ENCODE results near the gene PTCH1.

Gene PTCH1

DNA sequence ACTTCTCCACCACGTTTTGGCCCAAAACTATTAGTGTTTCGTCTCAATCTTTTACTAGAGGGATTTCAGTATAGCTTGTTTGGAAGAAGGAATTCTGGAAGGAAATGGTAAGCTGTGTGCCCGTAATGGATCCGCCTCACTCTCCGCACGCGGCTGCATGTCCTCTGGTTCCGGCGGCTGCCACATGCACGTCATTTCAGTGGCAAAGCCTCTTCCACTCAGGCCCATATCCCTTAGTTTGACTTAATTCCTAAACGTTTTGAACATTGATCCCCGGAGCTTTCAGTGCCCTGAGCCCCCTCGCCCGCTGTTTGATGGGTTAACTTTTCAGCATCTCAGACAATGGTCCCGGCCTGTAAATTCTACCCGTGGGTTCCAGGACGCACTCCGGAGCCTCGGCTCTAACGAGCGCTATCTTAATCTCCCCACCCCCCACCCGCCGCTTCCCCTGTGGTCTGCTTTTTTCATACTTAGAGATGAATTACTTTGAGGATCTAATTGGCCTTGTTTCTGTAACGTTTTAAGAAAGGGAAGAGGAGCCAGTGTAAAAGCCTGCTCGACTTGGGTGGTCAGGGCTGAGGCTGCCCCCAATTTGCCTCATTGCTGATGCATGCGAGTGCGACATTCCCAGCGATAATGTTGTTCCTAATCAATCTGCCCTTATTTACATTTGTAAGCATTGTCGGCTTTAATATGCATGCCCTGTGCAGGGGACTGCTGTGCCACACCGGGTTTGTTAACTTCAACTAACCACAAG is 4.6 kb downstream of the PTCH1 start:
- DNase-seq (ENCODE audit: low spot score): no peak

DNA sequence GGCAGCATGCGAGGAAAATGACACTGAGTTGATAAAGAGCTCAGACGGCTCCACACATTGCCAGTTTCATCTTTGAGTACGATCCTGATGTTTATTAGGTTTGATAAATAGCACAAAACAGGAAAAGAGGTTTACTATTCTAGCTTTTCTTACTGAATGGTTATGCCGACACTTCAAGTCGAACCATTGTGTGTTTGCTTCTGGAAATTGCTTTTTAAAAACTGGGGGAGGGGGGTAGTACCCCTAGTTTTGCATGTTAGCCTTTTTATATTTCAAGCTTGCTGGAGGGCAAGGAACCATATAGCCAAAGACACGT is 5.2 kb downstream of the PTCH1 start:
- DNase-seq (ENCODE audit: low spot score): no peak

DNA sequence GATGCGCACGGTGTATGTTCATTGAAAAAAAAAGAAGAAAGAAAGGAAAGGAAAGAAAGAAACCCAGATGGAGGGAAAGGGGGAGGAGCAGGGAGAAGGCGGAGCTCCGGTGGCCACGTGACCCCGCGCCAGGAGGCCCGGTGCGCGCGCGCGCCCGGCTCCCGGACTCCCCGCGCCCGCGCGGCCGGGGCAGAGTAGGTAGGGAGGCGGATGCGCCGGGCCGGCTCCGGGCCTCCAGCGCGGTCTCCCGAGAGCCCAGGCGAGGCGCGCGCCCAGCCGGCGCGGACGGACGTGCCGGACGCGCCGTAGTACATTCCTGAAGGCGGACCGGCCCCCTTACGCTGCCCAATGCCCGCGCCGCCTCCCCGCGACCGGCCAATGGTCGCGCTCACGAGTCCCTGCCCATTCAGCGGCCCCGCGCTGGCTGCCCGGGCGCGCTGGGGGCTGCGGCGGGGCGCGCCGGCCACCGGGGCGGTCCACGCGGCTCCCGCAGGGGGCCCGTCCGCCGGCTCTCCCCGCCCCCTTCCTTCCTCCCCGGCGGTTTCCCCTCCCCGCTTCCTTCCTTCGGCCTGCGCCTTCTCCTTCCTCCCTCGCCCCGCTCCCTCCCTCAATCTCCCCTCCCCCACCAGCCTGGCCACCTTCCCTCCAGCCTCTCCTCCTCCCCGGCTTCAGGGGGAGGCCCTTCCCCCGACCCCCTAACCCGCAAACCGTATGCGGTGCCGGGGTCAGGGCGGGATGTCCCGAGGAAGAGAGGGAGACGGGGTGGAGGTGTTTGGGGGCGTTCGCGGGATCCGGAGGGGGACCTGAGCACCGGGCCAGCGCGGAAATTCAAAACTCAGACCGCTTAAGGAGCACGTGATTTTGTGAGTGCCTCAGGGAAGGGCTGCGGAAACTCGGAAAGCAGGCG is 5.8 kb downstream of the PTCH1 start:
- peak; percentile 57 for DNase-seq (ENCODE audit: low spot score)

DNA sequence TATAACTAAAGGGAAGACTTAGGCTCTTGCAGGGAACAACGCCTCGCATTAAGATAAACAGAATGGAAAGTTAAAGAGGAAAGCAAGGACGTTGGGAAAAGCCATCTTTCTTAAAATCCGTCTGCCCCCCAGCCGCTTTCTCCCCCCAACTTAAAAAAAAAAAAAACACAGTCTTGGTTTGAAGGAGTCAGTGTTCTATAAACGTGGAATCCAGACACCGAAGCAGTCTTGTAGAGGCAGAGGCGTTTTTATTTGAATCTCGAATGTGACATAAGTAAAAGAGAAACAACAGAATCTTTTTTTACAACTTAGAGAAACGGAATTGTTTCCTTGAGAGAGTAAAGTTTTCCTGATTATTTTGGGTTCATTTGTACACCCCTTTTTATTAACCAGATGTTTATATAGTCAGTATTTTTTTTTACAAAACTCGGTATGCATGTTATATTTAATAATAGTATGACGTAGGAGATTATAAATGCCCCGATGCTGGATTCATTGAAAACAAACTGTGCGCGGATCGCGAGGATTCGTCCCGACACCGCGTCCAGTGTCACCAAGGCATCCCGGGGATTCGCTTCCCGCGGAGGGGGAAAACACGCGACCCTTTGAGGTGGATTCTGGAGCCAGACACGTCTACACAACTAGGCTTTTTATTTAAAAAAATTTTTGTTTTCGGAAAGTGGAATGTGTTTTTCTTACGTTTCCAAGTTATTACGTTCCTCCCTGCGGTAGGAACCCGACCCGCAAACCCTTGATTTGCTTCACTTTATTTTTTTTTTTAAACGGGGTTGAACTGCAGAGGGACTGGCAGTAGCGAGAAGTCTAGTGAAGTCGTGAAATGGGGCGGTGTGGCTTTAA is 6.7 kb downstream of the PTCH1 start:
- DNase-seq (ENCODE audit: low spot score): no peak

DNA sequence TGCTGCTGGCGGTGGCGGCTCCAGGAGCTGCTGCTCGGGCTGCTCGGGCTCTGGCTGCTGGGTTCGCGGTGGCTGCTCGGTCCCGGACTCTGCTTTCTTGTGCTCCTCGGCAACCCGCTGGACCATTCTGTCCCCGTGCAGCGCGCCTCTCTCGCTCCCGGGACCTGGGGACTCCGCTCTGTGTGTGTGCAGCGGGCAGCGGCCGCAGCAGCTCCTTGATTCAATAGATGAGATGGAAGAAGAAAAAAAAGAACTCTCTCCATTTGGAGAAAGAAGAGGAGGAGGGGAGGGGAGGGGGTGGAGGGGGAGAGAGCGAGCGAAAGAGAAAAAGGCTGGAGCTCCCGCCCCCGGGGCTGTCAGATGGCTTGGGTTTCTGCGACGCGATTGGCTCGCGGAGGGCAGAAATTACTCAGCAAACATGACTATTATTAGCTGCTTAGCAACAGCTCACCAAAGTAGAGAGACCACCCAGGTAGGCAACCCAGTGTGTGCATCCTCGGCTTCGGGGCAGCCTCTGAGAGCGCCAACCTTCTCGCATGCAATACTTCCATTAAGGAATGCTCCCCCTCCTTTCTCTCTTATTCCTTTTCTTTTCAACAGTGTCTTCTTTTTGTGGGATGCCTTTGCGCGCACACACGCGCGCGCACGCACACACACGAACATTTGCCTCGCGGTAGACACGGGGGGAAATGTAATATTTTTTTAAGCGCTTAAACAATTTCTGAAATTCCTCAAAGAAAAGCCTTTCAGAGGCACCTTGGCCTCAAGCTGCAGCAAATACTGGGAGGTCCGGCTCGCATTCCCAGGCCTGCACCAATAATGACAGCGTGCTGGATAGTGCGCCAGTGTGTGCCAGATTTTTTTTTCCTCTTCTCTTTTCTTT is 7.6 kb downstream of the PTCH1 start:
- DNase-seq (ENCODE audit: low spot score): no peak

DNA sequence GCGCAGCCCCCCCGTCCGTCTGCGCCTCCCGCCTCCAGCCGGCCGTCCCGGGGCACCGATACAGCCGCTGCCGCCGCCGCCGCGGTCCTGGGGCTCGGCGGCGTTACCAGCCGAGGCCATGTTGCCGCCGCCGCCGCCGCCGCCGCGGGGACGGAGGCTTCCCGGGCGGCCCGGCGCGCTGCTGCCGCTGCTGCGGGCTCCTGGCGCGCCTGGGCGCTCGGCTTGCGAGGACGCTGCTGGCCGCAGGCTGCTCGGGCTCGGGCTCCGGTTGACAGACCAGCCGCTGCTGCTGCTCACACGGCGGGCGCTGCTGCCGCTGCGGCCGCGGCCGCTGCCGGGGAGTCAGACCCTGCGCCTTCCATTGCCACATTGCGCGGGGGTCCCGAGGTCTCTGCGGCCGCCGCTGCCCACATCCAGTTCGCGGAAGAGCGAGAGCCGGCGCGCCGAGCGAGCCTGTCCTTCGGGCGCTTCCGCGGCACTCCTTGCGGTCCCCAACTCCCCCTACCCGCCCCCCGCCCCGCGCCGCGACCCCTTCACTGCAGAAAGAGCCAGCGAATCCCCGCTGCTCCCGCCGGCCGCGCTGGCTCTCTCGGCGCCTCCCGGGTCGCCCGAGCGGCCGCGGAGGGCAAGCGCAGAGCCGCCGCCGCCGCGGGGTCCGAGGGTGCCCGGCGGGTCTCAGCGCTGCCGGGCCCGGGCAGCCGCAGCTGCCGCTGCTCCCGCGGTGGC is 8.4 kb downstream of the PTCH1 start:
- DNase-seq (ENCODE audit: low spot score): no peak

DNA sequence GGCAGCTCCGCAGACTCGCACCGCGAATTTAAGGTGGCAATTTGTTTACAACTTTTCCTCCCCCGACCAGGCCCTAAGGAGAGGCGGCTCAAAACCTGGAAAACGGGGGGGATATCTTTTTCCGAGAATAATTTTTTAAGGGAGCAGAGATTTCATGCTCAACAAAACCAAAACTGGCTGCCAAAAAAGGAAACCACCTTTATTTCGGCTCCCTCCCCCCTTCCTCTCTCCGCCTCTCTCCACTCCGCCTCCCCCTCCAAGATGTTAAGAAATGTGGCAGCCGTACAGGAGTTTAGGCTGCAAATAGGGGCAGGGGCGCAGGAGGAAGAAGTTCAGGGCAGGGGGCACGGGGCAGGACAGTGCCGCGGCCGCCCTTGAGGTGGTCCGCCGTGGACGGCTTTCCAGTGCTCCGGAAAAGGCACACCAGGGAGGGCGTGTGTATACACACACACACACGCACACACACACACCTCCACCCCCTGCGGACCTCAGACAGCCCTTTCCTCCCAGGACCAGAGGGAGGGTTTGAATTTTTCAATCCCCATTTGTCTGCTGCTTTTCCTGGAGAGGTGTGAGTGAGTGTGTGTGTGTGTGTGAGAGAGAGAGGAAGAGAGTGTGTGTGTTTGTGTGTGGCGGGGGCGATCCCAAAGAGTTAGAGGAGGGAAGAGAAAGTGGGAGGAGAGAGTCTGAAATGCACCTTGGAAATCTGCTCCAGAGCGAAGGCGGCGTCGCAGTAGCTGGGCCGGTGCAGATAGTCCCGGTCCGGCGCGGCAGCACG is 9.1 kb downstream of the PTCH1 start:
- DNase-seq (ENCODE audit: low spot score): no peak

DNA sequence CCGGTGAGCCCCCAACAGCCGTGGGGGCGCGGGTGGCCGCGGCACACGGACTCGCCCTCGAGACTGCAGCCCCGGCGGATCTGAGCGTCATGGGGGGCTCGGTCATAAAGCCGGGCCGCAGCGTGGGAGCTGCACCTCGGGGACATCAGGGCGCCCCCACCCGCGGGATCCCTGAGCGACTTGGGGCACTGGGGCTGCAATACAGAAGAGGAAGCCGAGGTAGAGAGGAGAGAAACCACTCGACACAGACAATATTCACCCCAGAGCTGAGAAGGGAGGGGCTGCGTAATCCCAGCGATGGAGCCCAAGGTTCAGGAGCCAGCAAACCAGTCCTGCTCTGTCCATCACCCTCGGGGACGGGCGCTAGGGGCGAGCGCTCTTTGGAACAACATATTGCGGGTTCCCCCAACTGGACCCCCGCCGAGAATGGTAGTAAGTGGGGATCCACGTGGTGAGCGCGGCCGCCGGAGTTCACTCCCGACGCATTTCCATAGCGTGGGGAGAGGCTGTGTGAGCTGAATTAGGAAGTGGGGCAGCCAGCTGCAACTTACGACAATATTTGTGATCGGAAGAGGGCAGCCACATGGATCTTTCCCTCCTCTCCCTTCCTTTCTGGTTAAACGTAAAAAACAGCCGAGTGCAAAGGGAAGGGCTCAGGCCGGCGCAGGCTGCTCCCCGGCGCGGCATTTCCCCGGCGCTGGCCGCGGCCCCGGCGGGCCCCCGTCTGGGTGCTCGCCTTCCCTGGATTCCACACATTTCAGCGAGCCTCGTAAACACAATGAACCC is 9.9 kb downstream of the PTCH1 start:
- DNase-seq (ENCODE audit: low spot score): no peak

DNA sequence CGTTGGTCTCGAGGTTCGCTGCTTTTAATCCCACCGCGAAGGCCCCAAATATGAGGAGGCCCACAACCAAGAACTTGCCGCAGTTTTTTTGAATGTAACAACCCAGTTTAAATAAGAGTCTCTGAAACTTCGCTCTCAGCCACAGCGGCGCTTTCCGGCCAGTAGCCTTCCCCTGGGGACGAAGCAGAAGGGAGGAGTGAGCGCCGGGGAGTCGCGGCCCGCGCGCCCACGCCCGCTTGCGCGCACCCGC is 10.4 kb downstream of the PTCH1 start:
- no peak for DNase-seq (ENCODE audit: low spot score)

DNA sequence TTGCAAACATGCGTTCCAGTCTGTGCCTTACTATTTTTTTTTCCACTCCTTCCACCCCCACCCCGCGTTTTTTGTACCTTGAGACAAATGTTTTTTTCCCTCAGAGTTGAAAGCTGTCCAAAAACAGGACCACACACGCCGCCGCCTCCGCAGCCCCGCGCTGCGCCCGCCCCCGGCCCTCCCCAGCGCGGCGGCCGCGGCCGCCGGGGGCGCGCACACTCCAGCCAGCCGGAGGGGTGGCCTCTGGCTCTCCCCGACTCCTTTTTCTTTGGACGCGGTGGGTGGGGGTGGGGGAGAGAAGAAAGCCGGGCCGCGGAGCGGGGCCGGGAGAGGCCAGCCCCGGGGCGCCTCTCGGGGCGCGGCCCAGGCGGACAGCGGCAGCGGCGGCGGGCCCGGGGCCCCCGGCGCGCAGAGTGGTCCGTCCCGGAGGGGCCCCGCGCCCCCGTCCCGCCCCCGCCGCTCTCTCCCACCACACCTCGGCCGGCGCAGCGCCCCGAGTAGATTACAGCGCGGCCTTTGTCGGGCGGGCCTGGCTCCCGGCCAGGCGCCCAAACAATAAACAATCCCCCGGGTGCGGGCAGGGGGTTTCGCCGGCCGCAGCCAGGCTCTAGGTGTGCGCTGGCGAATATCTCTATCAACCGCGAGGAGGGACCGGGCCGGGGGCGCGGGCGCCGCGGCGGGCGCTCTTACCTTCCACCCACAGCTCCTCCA is 10.9 kb downstream of the PTCH1 start:
- DNase-seq (ENCODE audit: low spot score): no peak

DNA sequence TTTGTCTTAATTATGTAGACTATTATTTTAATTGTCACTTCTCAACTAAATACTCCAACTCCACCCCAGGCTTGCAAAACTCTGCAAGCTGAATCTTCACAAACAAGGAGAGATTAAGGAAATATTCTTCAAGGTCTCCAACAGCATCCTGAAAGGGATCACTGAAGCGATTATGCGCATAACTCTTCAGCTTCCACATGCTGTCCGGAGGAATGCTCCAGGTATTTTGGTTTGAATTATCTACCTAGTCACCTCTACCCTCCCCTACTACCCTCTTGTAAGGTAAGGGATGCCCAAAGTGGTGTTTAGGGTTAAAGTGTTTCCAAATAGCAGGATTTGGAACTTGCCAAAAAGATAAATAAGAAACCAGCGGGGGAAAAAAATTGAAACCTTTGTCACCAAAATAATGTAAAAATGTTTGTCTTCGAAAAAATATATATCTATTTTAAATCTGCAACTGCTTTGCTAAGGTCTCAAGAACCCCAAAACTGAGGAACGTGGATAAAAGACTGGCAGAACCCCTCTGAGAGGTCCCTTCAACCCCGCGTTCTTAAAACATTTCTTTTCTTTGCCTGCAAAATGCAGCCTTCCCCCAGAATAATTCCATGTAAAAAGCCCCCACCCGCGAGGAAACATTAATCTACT is 11.6 kb downstream of the PTCH1 start:
- no peak for DNase-seq (ENCODE audit: low spot score)

DNA sequence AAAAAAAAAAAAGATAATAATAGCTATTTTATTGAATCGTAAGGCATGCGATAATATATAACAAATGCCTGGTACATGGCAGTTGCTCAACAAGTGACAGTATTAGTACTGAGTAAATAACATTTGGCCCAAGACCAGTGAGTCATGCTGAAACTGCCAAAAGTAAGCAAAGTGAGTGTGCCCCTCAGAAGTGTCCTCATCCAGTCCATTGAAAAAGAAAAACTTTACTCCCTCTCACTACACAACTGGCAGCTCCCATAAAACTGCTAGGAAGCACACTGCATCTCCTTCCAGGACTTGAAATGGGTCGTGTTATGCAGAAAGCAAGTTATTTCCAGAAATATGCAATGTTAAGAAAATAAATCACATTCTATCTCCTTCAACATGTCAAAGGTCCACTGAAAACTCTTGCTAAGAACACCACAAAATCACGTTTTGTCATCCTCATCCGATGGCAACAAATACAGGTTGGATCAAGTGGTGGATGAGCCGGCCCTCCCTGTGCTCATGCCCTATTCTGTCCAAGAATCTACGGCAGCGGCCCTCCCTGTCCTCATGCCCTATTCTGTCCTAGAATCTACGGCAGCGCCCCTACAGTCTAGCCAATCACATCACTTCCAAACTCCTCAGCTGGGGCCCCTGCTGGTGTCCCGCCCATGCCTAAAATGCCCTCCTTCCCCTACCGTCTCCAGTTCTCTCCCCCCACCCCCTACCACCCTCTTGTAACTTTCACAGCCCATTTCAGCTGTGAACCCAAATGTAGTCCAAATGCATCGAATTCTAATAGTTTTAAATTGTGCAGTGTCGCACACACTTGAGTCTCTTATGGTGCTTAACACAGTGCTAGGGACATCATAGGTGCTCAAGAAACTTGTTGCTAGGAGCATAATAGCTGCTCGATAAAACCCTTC is 12.5 kb downstream of the PTCH1 start:
- no peak for DNase-seq (ENCODE audit: low spot score)

DNA sequence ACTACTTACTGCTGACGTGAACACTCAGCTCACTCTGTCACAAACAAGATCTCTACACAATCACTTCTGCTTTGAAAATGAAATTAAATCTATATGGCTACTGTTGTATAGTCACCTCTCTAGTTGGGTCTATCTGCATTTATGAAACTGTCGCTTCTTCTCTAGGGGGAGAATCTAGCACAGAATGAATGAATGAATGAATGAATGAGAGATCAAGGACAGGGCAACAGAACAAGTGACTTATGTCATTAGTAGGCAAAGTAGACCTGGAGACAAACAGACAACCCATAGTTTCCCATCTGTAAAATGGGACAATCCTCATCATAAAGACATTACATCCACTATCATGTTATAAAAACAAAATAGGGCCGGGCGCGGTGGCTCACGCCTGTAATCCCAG is 13.4 kb downstream of the PTCH1 start:
- no peak for DNase-seq (ENCODE audit: low spot score)

DNA sequence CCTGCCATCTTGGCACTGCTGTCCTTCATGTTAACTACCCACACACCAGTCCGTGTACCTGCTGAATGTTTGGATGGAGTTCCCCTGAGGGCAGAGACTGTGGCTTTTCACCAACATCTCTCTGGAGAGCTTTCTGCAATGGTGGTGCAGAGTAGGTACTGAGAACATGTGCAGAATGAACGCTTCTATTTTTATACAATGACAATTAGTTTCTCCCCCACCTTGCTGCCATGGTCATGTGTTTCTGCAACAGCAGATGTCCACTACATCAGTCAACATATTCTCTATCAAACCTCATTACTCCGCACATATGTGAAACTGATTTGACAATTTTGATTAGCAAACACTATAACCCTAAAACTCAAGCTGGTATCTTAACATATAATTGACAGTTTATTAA is 14.5 kb downstream of the PTCH1 start:
- no peak for DNase-seq (ENCODE audit: low spot score)

DNA sequence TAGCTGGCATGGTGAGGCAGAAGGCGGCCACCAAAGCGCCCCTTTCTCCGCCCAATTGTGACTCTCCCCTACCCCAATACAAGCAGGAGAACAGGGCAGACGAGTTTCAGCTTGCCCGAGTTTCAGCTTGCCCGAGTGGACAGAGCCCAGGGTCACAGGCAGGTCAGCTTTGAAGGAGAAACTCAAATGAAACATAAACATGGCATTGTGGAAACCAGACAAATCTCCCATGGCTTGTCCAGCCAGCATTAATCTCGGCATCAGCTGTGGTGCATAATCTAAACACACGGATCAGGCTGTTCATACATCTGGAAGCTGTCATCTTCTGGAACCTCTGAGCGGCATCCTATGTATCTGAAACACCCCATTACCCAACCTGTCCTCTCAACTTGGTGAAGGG is 16.9 kb downstream of the PTCH1 start:
- no peak for DNase-seq (ENCODE audit: low spot score)

DNA sequence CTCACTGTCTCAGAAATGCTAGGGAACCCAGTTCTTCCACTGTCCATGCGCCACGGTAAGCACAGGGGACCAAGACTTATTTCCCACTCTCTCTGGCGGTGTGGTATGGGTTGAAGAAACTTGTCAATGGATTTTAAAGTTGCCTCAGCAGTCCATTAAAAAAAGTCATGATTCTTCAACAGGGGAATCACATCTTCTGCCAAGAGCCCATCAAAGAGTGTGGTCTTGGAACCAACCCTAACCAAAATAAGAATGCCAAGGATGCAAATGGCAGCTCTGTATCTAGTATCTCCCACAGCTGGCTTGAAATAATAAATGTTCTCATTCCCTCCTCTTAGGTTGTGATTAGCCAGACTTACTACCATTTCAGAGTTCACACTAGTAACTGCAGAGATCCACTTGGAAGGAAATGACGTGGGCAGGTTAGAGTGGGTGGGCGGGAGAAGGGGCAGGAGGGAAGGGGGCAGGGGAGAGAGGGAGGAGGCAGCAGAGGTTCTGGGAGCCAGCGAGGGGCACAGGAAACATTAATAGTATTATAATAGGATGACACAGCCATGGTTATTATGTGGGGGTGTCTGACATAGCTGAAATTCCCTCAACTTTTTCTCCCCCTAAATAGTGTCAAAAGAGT is 17.6 kb downstream of the PTCH1 start:
- DNase-seq (ENCODE audit: low spot score): no peak

DNA sequence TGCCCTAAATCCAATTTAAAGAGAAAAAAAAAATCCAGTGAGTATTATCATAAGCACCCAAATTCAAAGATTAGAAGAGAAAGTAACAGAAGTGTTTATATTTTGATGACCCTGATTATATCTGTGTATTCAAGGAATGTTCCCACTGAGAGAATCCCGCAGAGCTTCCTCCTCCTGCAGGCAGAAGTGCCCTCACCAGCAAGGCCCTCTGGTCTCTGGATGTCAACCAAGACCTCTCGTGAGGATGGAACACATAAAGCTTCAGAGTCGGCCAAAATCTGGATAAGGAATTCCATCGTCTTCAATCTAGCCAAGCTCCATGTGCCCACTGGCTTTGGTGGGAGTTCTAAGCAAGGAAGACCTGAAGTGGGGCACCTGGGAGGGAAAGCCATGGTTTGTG is 18.1 kb downstream of the PTCH1 start:
- no peak for DNase-seq (ENCODE audit: low spot score)

Measured in hematopoietic multipotent progenitor cell treated with erythropoietin and hydrocortisone succinate and interleukin-3 and kit ligand, for 15 days (in vitro differentiated cells).